ENCODE measurements around the gene OGFOD3. TPM values are rescaled to one million over a fixed set of nuclear protein-coding genes. Genes with fewer than 3 reads are reported as not detected.
"Not testable (repeated sequence)": the region's sequence is repeated elsewhere in the genome, so short reads cannot be mapped to it uniquely, and the experiment has no call there.

The OGFOD3 gene
- total RNA-seq, 1 experiment from 2014 or later: 26.6 TPM

GRCh38 chr17:82361885-82362633 lies 56.3 kb downstream of the OGFOD3 start:
- Histone ChIP-seq H3K4me3 (no peak overlapping the region), H3K27ac (no peak overlapping the region), H2AFZ (no peak overlapping the region), H3K9me2 (ENCODE audit: insufficient read depth) (no peaks in the 10 kb centered on the region), H3K9me3 (ENCODE audit: insufficient read depth, low read depth) (no peaks in the 10 kb centered on the region), H3F3A (ENCODE audit: insufficient read depth, low read depth) (peaks cover 8% of the 10 kb centered on the region; the same call in 1 of the 2 replicates), H3K4me1 (replicated peaks; ENCODE audit: insufficient read depth) (no peaks in the 10 kb centered on the region), H3K27me3 (ENCODE audit: insufficient read depth, low read depth) (no peaks in the 10 kb centered on the region), H3K36me3 (ENCODE audit: low read depth) (no peaks in the 10 kb centered on the region), H3K79me2 (ENCODE audit: low read depth) (no peaks in the 10 kb centered on the region), H4K20me1 (ENCODE audit: insufficient read depth) (no peaks in the 10 kb centered on the region), H3K4me2 (no peak overlapping the region)
- DNase-seq: no peak
- ChIA-PET POLR2A (ENCODE audit: unreplicated experiment) (no interaction called here), CTCF (no interaction called here)
- intact Hi-C loops (cut with micrococcal nuclease; ENCODE audit: unreplicated experiment): no loop called here
- TF ChIP-seq, protein P1, sequence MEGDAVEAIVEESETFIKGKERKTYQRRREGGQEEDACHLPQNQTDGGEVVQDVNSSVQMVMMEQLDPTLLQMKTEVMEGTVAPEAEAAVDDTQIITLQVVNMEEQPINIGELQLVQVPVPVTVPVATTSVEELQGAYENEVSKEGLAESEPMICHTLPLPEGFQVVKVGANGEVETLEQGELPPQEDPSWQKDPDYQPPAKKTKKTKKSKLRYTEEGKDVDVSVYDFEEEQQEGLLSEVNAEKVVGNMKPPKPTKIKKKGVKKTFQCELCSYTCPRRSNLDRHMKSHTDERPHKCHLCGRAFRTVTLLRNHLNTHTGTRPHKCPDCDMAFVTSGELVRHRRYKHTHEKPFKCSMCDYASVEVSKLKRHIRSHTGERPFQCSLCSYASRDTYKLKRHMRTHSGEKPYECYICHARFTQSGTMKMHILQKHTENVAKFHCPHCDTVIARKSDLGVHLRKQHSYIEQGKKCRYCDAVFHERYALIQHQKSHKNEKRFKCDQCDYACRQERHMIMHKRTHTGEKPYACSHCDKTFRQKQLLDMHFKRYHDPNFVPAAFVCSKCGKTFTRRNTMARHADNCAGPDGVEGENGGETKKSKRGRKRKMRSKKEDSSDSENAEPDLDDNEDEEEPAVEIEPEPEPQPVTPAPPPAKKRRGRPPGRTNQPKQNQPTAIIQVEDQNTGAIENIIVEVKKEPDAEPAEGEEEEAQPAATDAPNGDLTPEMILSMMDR (conservative IDR thresholded peaks at IDR 0.05): no peak
- no peak for TF ChIP-seq EZH2 (IDR thresholded peaks at IDR 0.05; ENCODE audit: low read depth)
- BruUV-seq (replicated peaks): no TSS peak

DNA sequence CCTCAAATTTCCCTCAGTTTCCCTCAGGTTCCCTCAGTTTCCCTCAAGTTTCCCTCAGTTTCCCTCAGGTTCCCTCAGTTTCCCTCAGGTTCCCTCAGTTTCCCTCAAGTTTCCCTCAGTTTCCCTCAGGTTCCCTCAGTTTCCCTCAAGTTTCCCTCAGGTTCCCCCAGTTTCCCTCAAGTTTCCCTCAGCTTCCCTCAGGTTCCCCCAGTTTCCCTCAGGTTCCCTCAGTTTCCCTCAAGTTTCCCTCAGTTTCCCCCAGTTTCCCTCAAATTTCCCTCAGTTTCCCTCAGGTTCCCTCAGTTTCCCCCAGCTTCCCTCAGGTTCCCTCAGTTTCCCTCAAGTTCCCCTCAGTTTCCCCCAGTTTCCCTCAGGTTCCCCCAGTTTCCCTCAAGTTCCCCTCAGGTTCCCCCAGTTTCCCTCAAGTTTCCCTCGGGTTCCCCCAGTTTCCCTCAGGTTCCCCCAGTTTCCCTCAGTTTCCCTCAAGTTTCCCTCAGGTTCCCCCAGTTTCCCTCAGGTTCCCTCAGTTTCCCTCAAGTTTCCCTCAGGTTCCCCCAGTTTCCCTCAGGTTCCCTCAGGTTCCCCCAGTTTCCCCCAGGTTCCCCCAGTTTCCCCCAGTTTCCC lies 58.8 kb downstream of the OGFOD3 start:
- H3K4me3 ChIP-seq; H3K79me2 ChIP-seq (ENCODE audit: low read depth); H3K27me3 ChIP-seq (ENCODE audit: insufficient read depth, low read depth); H3F3A ChIP-seq (ENCODE audit: insufficient read depth, low read depth); H3K9me3 ChIP-seq (ENCODE audit: insufficient read depth, low read depth); POLR2A ChIA-PET (ENCODE audit: unreplicated experiment); H3K36me3 ChIP-seq (ENCODE audit: low read depth); H3K4me2 ChIP-seq; DNase-seq; CTCF ChIA-PET; BruUV-seq (replicated peaks); H2AFZ ChIP-seq; H3K4me1 ChIP-seq (replicated peaks; ENCODE audit: insufficient read depth); H4K20me1 ChIP-seq (ENCODE audit: insufficient read depth); H3K9me2 ChIP-seq (ENCODE audit: insufficient read depth); H3K27ac ChIP-seq: not testable (repeated sequence)
- intact Hi-C loops (cut with micrococcal nuclease; ENCODE audit: unreplicated experiment): loop anchor here (10.0 kb wide), 3 partner anchors 135 to 525 kb away; no protein-coding TSS in a partner anchor

DNA sequence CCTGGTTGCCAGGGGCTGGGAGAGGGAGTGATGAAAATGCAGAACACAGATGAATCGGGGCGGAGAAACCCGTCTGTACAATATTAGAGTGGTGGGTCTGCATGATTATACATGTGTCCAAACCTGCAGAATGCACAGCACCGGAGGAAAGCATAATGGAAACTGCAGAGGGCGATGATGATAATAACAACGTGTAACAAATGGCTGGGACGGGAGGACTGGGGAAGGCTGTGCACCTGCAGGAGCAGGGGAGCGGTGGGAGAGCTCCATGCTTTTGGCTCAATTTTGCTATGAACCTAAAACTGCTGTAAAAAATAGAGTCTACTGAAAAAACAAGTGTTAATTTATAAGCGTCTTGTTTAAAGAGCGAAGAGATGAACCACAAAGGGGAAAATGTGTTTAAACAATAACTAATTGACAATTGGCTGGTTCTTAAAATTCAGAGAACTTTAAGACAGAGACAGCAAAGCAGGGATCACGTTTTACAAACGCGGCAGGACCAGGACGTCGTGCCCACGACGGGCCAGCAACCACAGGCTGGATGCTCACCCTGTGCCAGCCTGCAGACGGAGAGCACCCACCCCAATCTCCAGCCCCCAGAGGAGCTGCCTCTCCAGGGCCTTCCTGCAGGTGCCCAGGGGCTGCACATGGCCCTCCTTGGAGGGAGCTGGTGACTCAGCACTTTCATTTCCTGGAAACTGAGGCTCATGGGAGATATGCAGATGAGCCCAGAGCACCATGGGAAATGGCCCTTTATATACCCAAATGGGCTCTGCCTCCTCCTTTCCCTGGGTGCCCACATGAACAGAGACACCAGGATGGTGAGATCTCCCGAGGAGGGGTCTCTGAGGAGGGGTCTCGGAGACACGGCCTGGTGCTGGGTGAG lies 59.7 kb downstream of the OGFOD3 start, which contains the start of gene TEX19:
TSS of gene TEX19 (plus strand) at position 783 of the 886 bp plus-strand sequence. CDS start 2,904 bp downstream, outside the sequence.
- ChIA-PET CTCF (no interaction called here), POLR2A (ENCODE audit: unreplicated experiment) (no interaction called here)
- no peaks in the 10 kb centered on the region for H3K4me1 ChIP-seq (replicated peaks; ENCODE audit: insufficient read depth)
- peaks cover 8% of the 10 kb centered on the region for H3F3A ChIP-seq (ENCODE audit: insufficient read depth, low read depth)
- no peak within 1 kb of the TSS for H3K27ac ChIP-seq
- H4K20me1 ChIP-seq (ENCODE audit: insufficient read depth): no peaks in the 10 kb centered on the region
- intact Hi-C loops (cut with micrococcal nuclease; ENCODE audit: unreplicated experiment): loop anchor here (10.0 kb wide), 3 partner anchors 136 to 526 kb away; no protein-coding TSS in a partner anchor
- BruUV-seq (replicated peaks): no TSS peak
- no peak within 1 kb of the TSS for H3K4me2 ChIP-seq
- no peaks in the 10 kb centered on the region for H3K9me3 ChIP-seq (ENCODE audit: insufficient read depth, low read depth)
- no peak within 1 kb of the TSS for H3K4me3 ChIP-seq
- no peak for DNase-seq
- no peaks in the 10 kb centered on the region for H3K9me2 ChIP-seq (ENCODE audit: insufficient read depth)
- no peak within 1 kb of the TSS for H2AFZ ChIP-seq
- no peaks in the 10 kb centered on the region for H3K36me3 ChIP-seq (ENCODE audit: low read depth)
- TF ChIP-seq EZH2 (IDR thresholded peaks at IDR 0.05; ENCODE audit: low read depth): no peak
- TF ChIP-seq, protein P1 (conservative IDR thresholded peaks at IDR 0.05): no peak
- no peaks in the 10 kb centered on the region for H3K27me3 ChIP-seq (ENCODE audit: insufficient read depth, low read depth)
- H3K79me2 ChIP-seq (ENCODE audit: low read depth): no peaks in the 10 kb centered on the region

Measured in PC-9 (cell line).